AG09319 (cell line): Measurements from ENCODE around the gene RPS21.
"Not testable (repeated sequence)": the region's sequence is repeated elsewhere in the genome, so short reads cannot be mapped to it uniquely, and the experiment has no call there.

Experiments used
- DNase-seq: peaks from one replicate; pipeline ENCODE4 v3.0.0-alpha.2; 2010; ENCODE audit warnings: low read depth; ENCODE audit errors: extremely low read depth
- TF ChIP-seq, protein P1 (sequence below): IDR thresholded peaks from 2 replicates; pipeline ENCODE4 v1.5.1; 2011; ENCODE audit warnings: low read depth, mild to moderate bottlenecking, inconsistent platforms, low read length, moderate library complexity

Gene RPS21

DNA sequence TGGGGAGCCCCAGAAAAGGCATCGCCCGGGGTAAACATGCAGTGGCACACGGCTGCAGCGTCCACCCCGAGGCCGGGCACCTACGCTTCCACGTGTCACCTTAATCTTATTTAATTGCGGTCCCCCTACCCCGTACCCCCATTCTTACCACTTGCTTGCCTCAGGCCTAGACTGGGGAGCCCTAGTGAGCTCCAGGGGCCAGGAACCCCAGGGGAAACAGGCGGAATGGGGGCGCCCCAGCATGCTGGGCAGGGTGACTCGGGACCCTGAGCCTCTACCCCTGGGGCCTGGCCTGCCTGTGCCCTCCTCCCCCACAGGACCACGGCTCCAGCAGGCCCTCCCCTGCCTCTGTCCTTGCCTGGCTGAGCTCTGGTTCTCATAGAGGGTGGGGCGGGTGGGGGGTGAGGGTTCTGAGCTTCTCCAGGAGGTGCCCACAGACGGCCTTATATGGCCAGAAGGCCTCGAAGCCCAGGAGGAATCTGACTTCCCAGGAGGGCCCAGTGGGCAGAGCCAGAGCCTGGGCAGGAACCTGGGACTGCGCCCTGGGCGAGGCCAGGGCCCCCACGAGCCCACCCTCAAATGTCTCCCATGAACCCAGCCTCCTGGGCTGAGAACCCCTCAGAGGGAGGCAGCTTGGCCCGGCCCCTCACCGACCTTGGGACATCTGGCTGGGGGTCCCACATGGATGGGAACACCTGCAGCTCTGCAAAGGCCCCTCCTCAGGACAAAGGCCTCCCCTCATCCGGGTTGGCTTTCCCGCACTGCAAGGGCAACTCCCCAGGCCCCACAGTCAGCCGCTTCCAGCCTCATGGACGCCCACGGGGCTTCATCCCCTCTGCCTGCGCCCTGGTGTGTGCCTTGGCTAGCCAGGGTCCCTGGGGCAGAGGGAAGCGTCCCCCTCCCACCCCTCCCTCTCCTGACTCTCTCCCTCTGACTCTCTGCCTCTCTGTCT is 14.6 kb upstream of the RPS21 start:
- no peak for DNase-seq
- TF ChIP-seq, protein P1, sequence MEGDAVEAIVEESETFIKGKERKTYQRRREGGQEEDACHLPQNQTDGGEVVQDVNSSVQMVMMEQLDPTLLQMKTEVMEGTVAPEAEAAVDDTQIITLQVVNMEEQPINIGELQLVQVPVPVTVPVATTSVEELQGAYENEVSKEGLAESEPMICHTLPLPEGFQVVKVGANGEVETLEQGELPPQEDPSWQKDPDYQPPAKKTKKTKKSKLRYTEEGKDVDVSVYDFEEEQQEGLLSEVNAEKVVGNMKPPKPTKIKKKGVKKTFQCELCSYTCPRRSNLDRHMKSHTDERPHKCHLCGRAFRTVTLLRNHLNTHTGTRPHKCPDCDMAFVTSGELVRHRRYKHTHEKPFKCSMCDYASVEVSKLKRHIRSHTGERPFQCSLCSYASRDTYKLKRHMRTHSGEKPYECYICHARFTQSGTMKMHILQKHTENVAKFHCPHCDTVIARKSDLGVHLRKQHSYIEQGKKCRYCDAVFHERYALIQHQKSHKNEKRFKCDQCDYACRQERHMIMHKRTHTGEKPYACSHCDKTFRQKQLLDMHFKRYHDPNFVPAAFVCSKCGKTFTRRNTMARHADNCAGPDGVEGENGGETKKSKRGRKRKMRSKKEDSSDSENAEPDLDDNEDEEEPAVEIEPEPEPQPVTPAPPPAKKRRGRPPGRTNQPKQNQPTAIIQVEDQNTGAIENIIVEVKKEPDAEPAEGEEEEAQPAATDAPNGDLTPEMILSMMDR, result no peak

DNA sequence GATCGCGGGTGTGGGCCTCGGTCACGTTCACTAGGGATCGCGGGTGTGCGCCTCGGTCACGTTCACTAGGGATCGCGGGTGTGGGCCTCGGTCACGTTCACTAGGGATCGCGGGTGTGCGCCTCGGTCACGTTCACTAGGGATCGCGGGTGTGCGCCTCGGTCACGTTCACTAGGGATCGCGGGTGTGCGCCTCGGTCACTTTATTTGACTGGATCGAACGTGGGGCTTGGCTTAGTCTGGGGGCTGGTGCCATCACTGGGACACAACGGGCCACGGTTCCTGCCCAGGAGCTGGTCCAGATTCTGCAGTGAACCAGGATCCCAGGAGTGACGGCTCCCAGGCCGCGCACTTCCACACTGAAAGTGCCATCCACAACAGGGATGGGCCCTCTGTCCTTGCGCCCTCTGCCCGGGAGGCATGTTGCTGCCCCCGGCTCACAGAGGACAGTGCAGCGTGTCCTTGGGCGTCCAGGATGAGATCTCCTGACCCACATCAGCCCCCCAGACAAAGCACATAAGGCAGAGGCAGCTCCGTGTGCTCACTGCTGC is 13.2 kb upstream of the RPS21 start:
- not testable (repeated sequence) for DNase-seq

DNA sequence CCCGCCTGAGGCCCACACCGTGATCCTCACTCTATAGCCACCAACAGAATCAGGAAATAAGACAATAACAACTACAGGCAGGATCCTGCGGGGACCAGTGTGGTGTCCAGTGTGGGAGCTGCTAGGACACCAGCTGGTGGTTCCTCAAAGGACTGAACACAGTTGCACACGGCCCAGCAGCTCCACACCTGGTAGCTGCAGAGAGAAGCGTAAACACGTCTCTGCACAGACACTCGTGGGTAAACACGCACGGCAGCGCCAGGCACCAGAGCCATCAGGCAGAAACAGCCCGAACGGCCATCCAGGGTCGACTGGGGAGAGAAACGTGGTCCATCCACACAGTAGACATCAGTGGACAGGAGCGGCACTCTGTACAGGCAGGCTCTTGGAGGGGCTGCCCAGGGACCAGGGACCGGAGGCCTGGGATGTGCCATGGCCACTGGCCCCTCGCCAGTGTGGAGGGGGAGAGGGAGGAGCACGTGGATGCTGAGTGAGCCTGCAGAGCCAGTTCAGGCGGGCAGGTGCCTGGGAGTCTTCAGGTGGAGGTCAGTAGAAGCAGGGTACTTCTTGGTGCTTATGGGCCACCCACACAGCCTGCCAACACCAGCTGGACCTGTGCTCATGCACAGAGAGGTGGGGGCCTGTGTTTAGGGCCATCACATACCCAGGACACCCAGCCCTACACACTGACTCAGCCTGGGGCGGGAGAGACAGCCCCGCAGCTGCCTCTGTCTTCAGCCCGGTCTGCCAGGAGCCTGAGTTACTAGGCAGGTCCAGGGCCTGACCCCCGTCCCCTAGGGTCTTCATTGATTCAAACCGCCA is 12.4 kb upstream of the RPS21 start:
- DNase-seq, result no peak
- TF ChIP-seq, protein P1, result no peak

DNA sequence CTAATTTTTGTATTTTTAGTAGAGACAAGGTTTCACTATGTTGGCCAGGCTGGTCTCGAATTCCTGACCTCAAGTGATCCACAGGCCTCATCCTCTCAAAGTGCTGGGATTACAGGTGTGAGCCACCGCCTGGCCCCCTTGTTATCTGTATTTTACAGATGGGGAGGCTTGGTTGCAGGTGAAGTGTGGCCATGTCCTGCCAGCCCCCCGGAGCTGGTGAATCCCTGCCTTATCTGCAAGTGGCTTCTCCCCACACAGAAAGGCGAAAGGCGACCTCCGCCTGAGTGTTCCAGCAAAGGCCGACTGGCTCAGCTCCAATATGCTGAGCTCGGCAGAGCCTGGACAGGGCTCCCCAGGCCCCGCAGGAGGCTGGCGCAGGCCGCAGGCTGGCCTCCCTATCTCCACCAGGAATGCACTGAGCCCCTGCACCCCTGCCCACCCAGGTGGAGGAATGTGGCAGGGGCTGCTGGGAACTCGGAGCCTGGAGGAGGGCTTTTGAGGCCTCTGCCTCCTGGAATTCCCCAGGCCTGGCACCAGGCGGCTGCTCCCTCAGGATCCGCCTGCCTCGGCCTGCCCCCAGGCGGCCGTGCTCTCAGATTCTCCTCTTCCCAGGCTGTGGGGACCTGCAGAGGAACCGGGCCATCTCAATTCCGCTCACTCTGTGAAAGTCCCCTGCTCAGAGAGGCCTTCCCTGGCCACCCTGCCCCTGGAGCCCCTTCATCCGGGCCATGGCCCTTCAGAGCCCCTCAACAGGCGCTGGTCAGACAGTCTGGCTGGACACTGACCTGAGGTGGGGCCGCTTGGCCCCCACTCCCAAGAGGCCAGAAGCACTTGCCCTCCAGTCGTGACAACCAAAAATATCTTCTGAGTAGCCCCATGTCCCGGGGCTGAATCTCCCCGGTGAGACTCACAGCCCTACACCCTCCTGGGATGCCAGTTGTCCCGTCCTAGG is 10.5 kb upstream of the RPS21 start:
- TF ChIP-seq, protein P1, result peak; percentile 42
- no peak for DNase-seq

DNA sequence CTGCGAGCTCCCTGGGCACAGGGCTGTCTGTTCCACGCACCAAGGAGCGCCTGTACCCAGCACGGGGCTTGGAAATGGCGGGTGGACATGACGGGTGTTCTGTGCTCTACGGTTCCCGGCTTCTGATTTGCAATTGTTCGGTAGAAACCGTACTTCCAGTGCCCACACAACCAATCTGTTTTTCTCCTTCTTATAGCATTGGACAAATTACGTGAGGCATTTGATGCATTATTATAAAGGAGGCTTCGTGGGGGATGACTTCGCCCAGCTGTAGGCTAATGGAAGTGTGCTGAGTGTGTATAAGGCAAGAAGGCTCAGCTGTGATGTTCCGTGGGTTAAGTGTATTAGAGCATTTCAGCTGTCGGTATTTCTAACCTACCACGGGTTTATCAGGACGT is 9.8 kb upstream of the RPS21 start:
- TF ChIP-seq, protein P1, result no peak

DNA sequence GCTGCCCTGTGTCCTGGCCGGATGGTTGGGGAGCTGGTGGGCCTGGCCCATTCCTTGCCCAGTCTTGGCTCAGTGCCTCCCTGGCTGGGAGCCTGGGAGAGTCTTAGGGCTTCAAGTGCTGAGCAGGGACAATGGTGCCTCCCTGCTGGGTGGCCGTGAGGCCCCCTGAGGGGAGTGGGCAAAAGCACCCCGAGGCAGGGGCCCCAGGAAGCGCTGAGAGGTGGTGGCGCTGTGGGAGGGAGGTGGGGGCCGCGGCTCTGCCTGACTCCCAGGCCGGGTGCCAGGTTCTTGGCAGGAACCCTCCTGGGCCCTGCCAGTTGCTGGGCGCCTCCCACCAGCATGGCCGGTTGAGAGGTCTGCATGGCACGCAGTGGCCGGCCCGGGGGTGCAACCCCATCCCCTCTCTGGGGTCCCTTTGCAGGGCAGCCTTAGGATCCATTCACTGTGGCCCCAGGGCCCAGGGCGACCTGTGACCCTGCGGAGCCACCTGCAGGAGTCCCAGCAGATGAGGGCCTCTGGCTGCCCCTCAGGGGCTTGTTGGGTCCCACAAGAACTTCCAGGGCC is 9.2 kb upstream of the RPS21 start:
- TF ChIP-seq, protein P1, result no peak

More for the DNA sequence above, 9.8 kb upstream of the RPS21 start:
- DNase-seq, result no peak

More for the DNA sequence above, 9.2 kb upstream of the RPS21 start:
- DNase-seq, result no peak
